SH-SY5Y (cell line): ENCODE measurements around the gene NIFK.

Experiments
- GATA2 ChIP-seq: IDR thresholded peaks from 2 replicates; pipeline ENCODE4 v1.6.1; 2011; ENCODE audit warnings: mild to moderate bottlenecking, low read depth, low read length
- GATA3 ChIP-seq: IDR thresholded peaks from 2 replicates; pipeline ENCODE4 v1.6.1; 2011; ENCODE audit warnings: low read depth, mild to moderate bottlenecking, low read length, moderate library complexity

GRCh38 chr2:121755237-121756111 lies 18.8 kb upstream of the NIFK start, which contains the start of gene TSN:
- TF ChIP-seq GATA2 (0 out of 2 replicates have a peak, but pooled peaks have one; percentile 24), GATA3 (no peak)
